Ovary (tissue), 9 donors: ENCODE measurements around the gene MAB21L3. TPM values are rescaled to one million over a fixed set of nuclear protein-coding genes. Genes with fewer than 3 reads are reported as not detected.

ENCODE experiments used
- DNase-seq, 5 donors: peaks; one replicate each; pipeline ENCODE4 v3.0.0-alpha.2; 2019 to 2020
- H3K27ac ChIP-seq, 2 donors: fragments of 200-600 bp; one replicate each; pipeline versions ENCODE4 v1.5.1 to v1.8.0; 2019 to 2022
- H3K27me3 ChIP-seq: fragments of 200-600 bp; one replicate; pipeline ENCODE4 v1.8.0; 2022
- H3K36me3 ChIP-seq: fragments of 200-600 bp; sonication (generic); one replicate; pipeline ENCODE4 v1.5.1; 2019
- H3K4me1 ChIP-seq: one replicate; pipeline ENCODE4 v1.8.1; 2013; ENCODE audit warnings: mild to moderate bottlenecking, moderate library complexity; ENCODE audit not compliant: insufficient read depth
- H3K4me3 ChIP-seq: fragments of 200-600 bp; sonication (generic); one replicate; pipeline ENCODE4 v1.5.1; 2017
- H3K9me3 ChIP-seq, 2 donors: fragments of 200-600 bp in 1 of 2; sonication (generic) in 1 of 2; one replicate each; pipeline versions ENCODE4 v1.5.1 to v1.8.1; 2013 to 2019; ENCODE audit warnings: mild to moderate bottlenecking in 1 of 2, moderate library complexity in 1 of 2
- EP300 ChIP-seq: sonication (generic); formaldehyde crosslinking; IDR thresholded peaks from one replicate; pipeline ENCODE4 v1.6.1; 2017; ENCODE audit warnings: antibody characterized with exemption
- POLR2A ChIP-seq: fragments of 450-650 bp; IDR thresholded peaks from one replicate; pipeline ENCODE4 v1.6.1; 2017; ENCODE audit warnings: antibody characterized with exemption, mild to moderate bottlenecking, moderate library complexity
- WGBS, 3 donors: extraction: QIAGEN DNeasy Blood & Tissue Kit in 1 of 3; methylation state at CpG; one replicate each; pipeline versions ENCODE4 v1.1.5 to v1.1.7; 2013 to 2017; 5-methylcytosine and 5-hydroxymethylcytosine counted together
- intact Hi-C, 4 donors: fragments of 100-400 bp; cut with DNase I; formaldehyde crosslinking; loops; one replicate each; pipeline versions ENCODE4 v1.11.0 to v1.15.1; 2022 to 2023
- polyA plus RNA-seq, 2 donors: library from polyadenylated mRNA; stranded (reverse); fragments of 200-250 nt in 1 of 2; fragments of 350-450 nt in 1 of 2; fragmentation: Illumina TruSeq in 1 of 2; extraction: RNeasy Lipid Tissue Mini Kit (QIAGEN cat#74804) in 1 of 2; gene quantifications; one replicate each; pipeline ENCODE4 v1.2.3, GENCODE V29; 2013 to 2014
- total RNA-seq, 7 donors: library from RNA; depleted of rRNA in 2 of 7; stranded (reverse); fragments of >200 nt in 2 of 7; fragmentation: NEBNext Ultra II Directional in 3 of 7; extraction: Animal tissue kit (Norgen Biotek cat#: 25700) in 3 of 7; gene quantifications; one replicate each; pipeline versions ENCODE4 v1.1.0 to v1.2.4, GENCODE V29; 2016 to 2023
- TF ChIP-seq, protein P1 (sequence below), 3 donors: fragments of 450-650 bp in 2 of 3; fragments of 200-600 bp in 1 of 3; IDR thresholded peaks; one replicate each; pipeline versions ENCODE4 v1.5.1 to v1.8.0; 2016 to 2022; ENCODE audit warnings: antibody characterized with exemption in 3 of 3, mild to moderate bottlenecking in 1 of 3
- donor health status: DM: no; HTN: no; CAD: no; lungs with moderate emphysema.
- donor health status: DM: no; HTN: no; CAD: no.
- donor health status: Bipolar disorder and iron deficiency.
- donor health status: DM: yes; HTN: yes; CAD: no.
- donor health status: DM: no; HTN: no; CAD: no.
- donor health status: DM: yes; HTN: yes; CAD: no.

The MAB21L3 gene
- total and polyA plus RNA-seq, 9 donors, result not detected

DNA sequence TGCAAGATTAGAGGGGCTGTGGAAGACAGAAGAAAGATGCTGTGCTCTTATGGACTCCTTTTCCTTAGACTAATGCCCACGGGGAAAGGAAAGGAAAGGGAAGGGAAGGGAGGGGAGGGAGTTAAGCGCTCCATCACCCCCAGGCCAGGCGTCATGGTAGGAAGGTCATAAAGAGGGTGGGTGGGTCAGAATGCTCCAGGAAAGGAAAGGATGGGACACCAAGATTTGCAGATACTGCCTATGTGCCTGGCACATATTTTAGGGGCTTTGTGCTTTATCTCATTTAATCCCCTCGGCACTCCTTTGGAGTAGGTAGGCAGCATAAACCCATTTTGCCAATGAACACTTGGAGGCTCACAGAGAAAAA lies 41.4 kb downstream of the MAB21L3 start:
- Histone ChIP-seq H3K4me1 (no peaks in the 10 kb centered on the region), H3K27me3 (no peaks in the 10 kb centered on the region), H3K36me3 (no peaks in the 10 kb centered on the region), H3K27ac (peak overlapping the region in 1 of 2 donors; percentile 45), H3K4me3 (no peak overlapping the region), H3K9me3 (no peaks in the 10 kb centered on the region)
- no peak for TF ChIP-seq EP300
- no peak for TF ChIP-seq POLR2A
- TF ChIP-seq, protein P1, sequence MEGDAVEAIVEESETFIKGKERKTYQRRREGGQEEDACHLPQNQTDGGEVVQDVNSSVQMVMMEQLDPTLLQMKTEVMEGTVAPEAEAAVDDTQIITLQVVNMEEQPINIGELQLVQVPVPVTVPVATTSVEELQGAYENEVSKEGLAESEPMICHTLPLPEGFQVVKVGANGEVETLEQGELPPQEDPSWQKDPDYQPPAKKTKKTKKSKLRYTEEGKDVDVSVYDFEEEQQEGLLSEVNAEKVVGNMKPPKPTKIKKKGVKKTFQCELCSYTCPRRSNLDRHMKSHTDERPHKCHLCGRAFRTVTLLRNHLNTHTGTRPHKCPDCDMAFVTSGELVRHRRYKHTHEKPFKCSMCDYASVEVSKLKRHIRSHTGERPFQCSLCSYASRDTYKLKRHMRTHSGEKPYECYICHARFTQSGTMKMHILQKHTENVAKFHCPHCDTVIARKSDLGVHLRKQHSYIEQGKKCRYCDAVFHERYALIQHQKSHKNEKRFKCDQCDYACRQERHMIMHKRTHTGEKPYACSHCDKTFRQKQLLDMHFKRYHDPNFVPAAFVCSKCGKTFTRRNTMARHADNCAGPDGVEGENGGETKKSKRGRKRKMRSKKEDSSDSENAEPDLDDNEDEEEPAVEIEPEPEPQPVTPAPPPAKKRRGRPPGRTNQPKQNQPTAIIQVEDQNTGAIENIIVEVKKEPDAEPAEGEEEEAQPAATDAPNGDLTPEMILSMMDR (IDR thresholded peaks at IDR 0.05), result no peak
- 52 to 79% (median 63%) methylated on average over 3 to 4 of the region's 4 CpGs for WGBS, 3 donors
- DNase-seq, result no peak
- intact Hi-C loops, result loop anchor here in 1 of 4 donors (5.0 kb wide), 1 partner anchor 335 kb away; no protein-coding TSS in a partner anchor

DNA sequence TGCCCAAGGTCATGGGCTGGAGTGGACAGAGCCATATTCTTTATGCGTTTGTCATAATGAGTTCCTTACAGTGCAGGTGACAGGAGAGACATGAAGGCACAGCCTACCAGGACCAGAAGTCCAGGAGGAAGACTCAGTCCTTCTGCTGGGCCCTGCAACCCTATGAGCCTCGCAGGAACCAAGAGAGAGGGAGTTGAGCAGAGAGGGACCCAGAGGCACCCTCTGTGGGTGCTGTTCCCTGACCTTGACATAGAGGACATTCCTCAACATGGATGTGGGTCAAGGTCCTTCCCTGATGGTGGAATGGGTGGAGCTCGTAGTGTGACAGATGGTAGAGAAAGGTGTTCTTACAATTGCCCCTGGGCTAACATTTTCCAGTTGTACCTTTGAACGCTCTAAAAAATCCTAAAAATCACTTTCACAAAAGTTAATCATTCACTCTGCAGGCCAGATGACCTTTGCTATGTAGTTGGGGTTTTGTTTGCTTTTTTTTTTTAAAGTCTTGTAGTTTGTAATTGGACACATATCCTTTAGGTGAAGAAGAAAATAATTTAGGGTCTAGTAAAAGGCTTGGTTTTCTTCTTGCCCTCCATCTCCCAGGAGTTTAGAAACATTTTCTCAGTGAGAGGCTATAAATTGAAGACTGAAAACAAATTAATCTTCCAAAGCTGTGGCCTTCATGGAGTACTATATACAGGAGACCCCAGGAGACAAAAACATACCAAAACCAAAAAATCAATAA lies 41.9 kb downstream of the MAB21L3 start:
- no peaks in the 10 kb centered on the region for H3K9me3 ChIP-seq
- intact Hi-C loops, result loop anchor here in 1 of 4 donors (5.0 kb wide), 1 partner anchor 334 kb away; no protein-coding TSS in a partner anchor
- no peaks in the 10 kb centered on the region for H3K4me1 ChIP-seq
- WGBS, 3 donors, result 94 to 97% (median 95%) methylated on average over 4 of the region's 4 CpGs
- no peaks in the 10 kb centered on the region for H3K27me3 ChIP-seq
- no peak for TF ChIP-seq EP300
- TF ChIP-seq POLR2A, result no peak
- TF ChIP-seq, protein P1 (IDR thresholded peaks at IDR 0.05), result no peak
- H3K4me3 ChIP-seq, result no peak overlapping the region
- no peak overlapping the region for H3K27ac ChIP-seq
- no peaks in the 10 kb centered on the region for H3K36me3 ChIP-seq
- DNase-seq, result no peak

DNA sequence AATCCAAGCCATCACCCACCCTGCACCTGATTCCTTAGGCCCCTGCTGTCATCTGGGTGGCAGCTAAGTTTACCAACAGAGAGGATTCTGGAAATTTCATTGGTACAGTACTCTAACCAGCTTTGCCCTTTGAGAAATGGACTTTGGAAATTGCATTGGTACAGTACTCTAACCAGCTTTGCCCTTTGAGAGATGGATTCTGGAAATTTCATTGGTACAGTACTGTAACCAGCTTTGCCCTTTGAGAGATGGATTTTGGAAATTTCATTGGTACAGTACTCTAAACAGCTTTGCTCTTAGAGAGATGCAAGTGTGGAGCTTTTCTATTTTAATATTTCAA lies 42.5 kb downstream of the MAB21L3 start:
- no peak overlapping the region for H3K27ac ChIP-seq
- DNase-seq, result no peak
- H3K27me3 ChIP-seq, result no peaks in the 10 kb centered on the region
- TF ChIP-seq, protein P1 (IDR thresholded peaks at IDR 0.05), result no peak
- no peak for TF ChIP-seq EP300
- TF ChIP-seq POLR2A, result no peak
- no peaks in the 10 kb centered on the region for H3K36me3 ChIP-seq
- H3K4me3 ChIP-seq, result no peak overlapping the region
- H3K4me1 ChIP-seq, result no peaks in the 10 kb centered on the region
- H3K9me3 ChIP-seq, result no peaks in the 10 kb centered on the region
- intact Hi-C loops, result loop anchor here in 1 of 4 donors (5.0 kb wide), 1 partner anchor 334 kb away; no protein-coding TSS in a partner anchor

DNA sequence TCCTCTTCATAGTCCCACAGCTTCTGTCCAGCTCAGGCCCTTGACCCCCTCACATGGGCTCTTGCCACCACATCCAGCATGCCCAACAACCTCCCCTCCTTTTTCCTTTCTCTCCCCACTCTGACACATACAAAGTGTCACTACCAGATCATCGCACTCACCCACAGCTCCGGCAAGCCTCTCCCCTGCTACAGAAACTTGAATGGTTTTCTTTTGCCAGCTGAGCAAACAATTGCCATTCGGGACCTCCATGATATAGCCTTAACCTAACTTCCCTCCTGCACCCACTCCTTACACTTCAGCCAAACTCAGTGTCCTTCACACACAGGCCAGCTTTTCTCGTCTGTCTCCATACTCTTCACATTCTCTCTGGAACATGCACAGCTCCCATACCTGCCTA lies 43.3 kb downstream of the MAB21L3 start:
- 85 to 91% (median 85%) methylated on average over 4 of the region's 4 CpGs for WGBS, 3 donors

More for the DNA sequence above, 43.3 kb downstream of the MAB21L3 start:
- no peaks in the 10 kb centered on the region for H3K36me3 ChIP-seq
- no peak for DNase-seq
- H3K9me3 ChIP-seq, result no peaks in the 10 kb centered on the region
- H3K27ac ChIP-seq, result no peak overlapping the region
- H3K27me3 ChIP-seq, result no peaks in the 10 kb centered on the region
- no peak for TF ChIP-seq EP300
- TF ChIP-seq, protein P1 (IDR thresholded peaks at IDR 0.05), result no peak
- TF ChIP-seq POLR2A, result no peak
- H3K4me3 ChIP-seq, result no peak overlapping the region
- intact Hi-C loops, result loop anchor here in 1 of 4 donors (5.0 kb wide), 1 partner anchor 333 kb away; no protein-coding TSS in a partner anchor
- H3K4me1 ChIP-seq, result no peaks in the 10 kb centered on the region
